A673 (cell line): ENCODE measurements around the gene SLC6A9. TPM values are rescaled to one million over a fixed set of nuclear protein-coding genes. Genes with fewer than 3 reads are reported as not detected.

Experiments
- BruUV-seq: library from RNA; stranded (reverse); fragments of 400-500 nt; replicated peaks from 2 replicates; lab custom pipeline; 2021; lab: Mats Ljungman, UMichigan
- CTCF ChIA-PET: fragments of 300-600 bp; sonication (Branson Sonifier 250); formaldehyde crosslinking; loops from one replicate; lab custom pipeline; 2022; ENCODE audit warnings: antibody characterized with exemption; lab: Charles Lee
- POLR2A ChIA-PET: fragments of 300-600 bp; sonication (Branson Sonifier 250); formaldehyde crosslinking; loops from one replicate; lab custom pipeline; 2022; ENCODE audit warnings: antibody characterized with exemption; ENCODE audit not compliant: low non-redundant PET; lab: Charles Lee
- DNase-seq: peaks from one replicate; pipeline ENCODE4 v3.0.0-alpha.2; 2015; ENCODE audit warnings: low spot score
- H3K27ac ChIP-seq: fragments of 200-600 bp; sonication (generic); 2 replicates; pipeline ENCODE4 v1.5.1; 2016; ENCODE audit warnings: mixed run types, low read depth, mild to moderate bottlenecking, mixed read lengths, antibody characterized with exemption, low read length; ENCODE audit not compliant: poor library complexity, severe bottlenecking
- H3K27me3 ChIP-seq: fragments of 200-600 bp; sonication (generic); replicated peaks from 2 replicates; pipeline ENCODE4 v1.6.1; 2017; ENCODE audit warnings: mixed run types, low read depth, mild to moderate bottlenecking, mixed read lengths, antibody characterized with exemption, low read length; ENCODE audit not compliant: insufficient read depth, poor library complexity
- H3K36me3 ChIP-seq: fragments of 200-600 bp; sonication (generic); 2 replicates; pipeline ENCODE4 v1.6.1; 2016; ENCODE audit warnings: mixed run types, mild to moderate bottlenecking, mixed read lengths, antibody characterized with exemption, low read length; ENCODE audit not compliant: insufficient read depth, poor library complexity, severe bottlenecking
- H3K4me1 ChIP-seq: fragments of 200-600 bp; sonication (generic); 2 replicates; pipeline ENCODE4 v1.6.1; 2017; ENCODE audit warnings: mixed run types, mild to moderate bottlenecking, mixed read lengths, antibody characterized with exemption, low read length; ENCODE audit not compliant: insufficient read depth, poor library complexity, severe bottlenecking
- H3K4me3 ChIP-seq: fragments of 200-600 bp; sonication (generic); 2 replicates; pipeline ENCODE4 v1.5.1; 2016; ENCODE audit warnings: low read depth, mixed run types, mild to moderate bottlenecking, mixed read lengths, low read length; ENCODE audit not compliant: poor library complexity, severe bottlenecking
- H3K9me3 ChIP-seq: fragments of 200-600 bp; sonication (generic); 2 replicates; pipeline ENCODE4 v1.6.1; 2016; ENCODE audit warnings: mixed run types, low read depth, mild to moderate bottlenecking, mixed read lengths, antibody characterized with exemption, low read length; ENCODE audit not compliant: poor library complexity, severe bottlenecking
- CTCF ChIP-seq: fragments of 300-800, 200-600 bp; sonication (generic); conservative IDR thresholded peaks from 2 replicates; pipeline ENCODE4 v1.5.1; 2017; ENCODE audit warnings: low read depth, mild to moderate bottlenecking, antibody characterized with exemption, low read length, moderate library complexity, mixed read lengths
- EZH2 ChIP-seq: fragments of 200-600 bp; sonication (generic); IDR thresholded peaks from 2 replicates; pipeline ENCODE4 v1.6.1; 2017; ENCODE audit warnings: borderline replicate concordance, low read depth, mild to moderate bottlenecking, mixed read lengths, antibody characterized with exemption, low read length; ENCODE audit not compliant: poor library complexity, severe bottlenecking
- intact Hi-C: fragments of 100-400 bp; cut with micrococcal nuclease; formaldehyde crosslinking; loops from one replicate; pipeline ENCODE4 v1.10.0; 2022; ENCODE audit not compliant: unreplicated experiment
- total RNA-seq: library from RNA; stranded (reverse); gene quantifications from 2 replicates; pipeline ENCODE4 v1.2.3, GENCODE V29; 2021

SLC6A9 gene
- total RNA-seq, 1 experiment from 2014 or later: 31.4 TPM

DNA sequence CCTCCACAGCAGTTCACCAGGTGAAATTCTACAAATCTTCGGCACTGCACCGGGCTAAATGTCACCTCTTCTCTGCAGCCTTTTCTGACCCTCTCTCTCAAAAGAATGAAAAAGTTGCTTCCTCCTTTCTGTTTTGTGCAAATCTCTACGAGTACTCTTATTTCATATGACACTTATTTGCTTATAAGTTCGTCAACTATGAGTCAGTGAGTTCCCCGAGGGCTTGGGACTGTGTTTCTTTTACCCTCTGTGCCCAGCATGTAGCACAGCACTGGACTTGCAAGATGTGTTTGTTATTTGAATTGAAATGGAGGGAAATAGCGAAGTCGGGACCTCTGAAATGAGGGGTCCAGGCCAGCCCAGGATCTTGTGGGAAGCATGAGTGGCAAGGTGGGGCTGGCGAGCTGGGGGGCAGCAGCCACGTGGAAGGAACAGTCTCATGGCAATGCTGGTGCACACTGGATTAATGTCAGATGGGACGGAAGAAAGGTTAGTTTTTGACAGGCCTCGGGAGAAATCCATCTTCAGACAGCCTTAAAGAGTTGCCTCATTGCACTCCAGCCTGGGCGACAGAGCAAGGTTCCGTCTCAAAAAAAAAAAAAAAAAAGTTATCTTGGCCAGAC is 6.2 kb downstream of the SLC6A9 start:
- Histone ChIP-seq H3K9me3 (no peaks in the 10 kb centered on the region), H3K4me3 (no peak overlapping the region), H3K4me1 (peaks cover 3% of the 10 kb centered on the region), H3K27ac (no peak overlapping the region), H3K27me3 (no peaks in the 10 kb centered on the region), H3K36me3 (peaks cover 3% of the 10 kb centered on the region)
- ChIA-PET CTCF (no interaction called here), POLR2A (no interaction called here)
- intact Hi-C loops: no loop called here
- no peak for DNase-seq
- TF ChIP-seq EZH2 (no peak), CTCF (no peak)
- BruUV-seq: no TSS peak

DNA sequence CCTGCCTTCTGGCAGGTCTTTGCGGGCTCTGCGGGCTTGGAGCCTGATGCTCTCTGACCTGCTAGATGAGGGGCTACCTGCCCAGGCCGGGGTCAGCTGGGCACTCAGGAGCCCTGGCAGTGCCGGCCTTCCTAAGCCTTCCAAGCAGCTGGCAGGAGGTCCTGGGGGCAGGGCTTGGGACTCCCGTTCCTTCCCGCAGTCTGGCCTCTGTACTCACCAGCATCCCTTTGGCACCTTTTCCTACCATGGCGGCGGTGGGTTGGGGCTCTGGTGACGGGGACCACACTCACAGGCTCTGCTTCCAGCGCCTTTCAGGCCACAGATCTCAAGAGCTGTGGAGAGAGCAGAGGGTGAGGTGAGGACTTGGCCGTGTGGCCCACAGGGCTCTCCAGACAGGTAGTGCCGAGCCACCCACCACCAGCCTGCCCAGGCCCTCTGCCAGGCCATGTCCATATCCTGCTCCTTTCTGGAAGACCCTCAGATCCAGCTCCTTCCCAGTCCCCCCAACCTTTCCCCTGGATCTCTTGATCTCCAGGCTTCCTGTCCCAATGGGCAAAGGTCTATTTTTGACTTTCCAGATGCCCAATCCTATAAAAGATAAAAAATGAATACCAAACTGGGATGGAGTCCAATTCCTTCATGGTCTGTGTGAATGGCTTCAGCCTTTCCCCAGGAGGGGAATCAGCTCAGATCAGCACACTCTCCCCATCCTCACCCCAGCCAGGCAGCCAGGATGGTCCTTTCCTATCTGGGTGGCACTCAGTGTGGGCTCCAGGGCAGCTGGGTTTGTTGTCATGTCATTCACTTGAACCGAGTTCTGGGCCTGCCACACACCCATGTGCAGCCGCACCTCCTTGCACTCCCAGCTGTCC is 7.0 kb downstream of the SLC6A9 start:
- no peak for DNase-seq
- ChIA-PET CTCF (no interaction called here), POLR2A (no interaction called here)
- peaks cover 3% of the 10 kb centered on the region for H3K4me1 ChIP-seq
- H3K27ac ChIP-seq: no peak overlapping the region
- TF ChIP-seq CTCF (no peak), EZH2 (no peak)
- H3K27me3 ChIP-seq: no peaks in the 10 kb centered on the region
- H3K4me3 ChIP-seq: no peak overlapping the region
- H3K36me3 ChIP-seq: peaks cover 3% of the 10 kb centered on the region
- no peaks in the 10 kb centered on the region for H3K9me3 ChIP-seq
- intact Hi-C loops: no loop called here
- BruUV-seq: no TSS peak

GRCh38 chr1:44021581-44022321 is 9.5 kb downstream of the SLC6A9 start:
- no peaks in the 10 kb centered on the region for H3K4me1 ChIP-seq
- 0 out of 2 replicates have a peak, but pooled peaks have one; percentile 17 for TF ChIP-seq CTCF
- no peak for TF ChIP-seq EZH2
- no peaks in the 10 kb centered on the region for H3K27me3 ChIP-seq
- H3K4me3 ChIP-seq: no peak overlapping the region
- peaks cover 3% of the 10 kb centered on the region for H3K36me3 ChIP-seq
- no peak for DNase-seq
- no TSS peak for BruUV-seq
- H3K27ac ChIP-seq: no peak overlapping the region
- ChIA-PET CTCF (no interaction called here), POLR2A (interaction anchor here (0.6 kb wide), 1 partner anchor 10 kb away, joined by 4 read pairs; no protein-coding TSS in a partner anchor)
- intact Hi-C loops: no loop called here
- no peaks in the 10 kb centered on the region for H3K9me3 ChIP-seq
